ENCODE data around the gene RCSD1. TPM values are rescaled to one million over a fixed set of nuclear protein-coding genes. Genes with fewer than 3 reads are reported as not detected.

Gene RCSD1
- total and polyA plus RNA-seq, 12 donors: 3.3 to 15.4 (median 9.4) TPM

- H3K36me3 ChIP-seq (replicated peaks in 1 of 2): no peaks in the 10 kb centered on the region
- H3K27ac ChIP-seq: no peak overlapping the region
- TF ChIP-seq POLR2A (IDR thresholded peaks at IDR 0.05): no peak
- no peak for TF ChIP-seq CTCF (IDR thresholded peaks at IDR 0.05)
- intact Hi-C loops (cut with DNase I): no loop called here
- H3K9me3 ChIP-seq (replicated peaks in 1 of 3): no peaks in the 10 kb centered on the region
- no peaks in the 10 kb centered on the region for H3K27me3 ChIP-seq
- WGBS, 4 donors: 33 to 59% (median 47%) methylated on average over 1 of the region's 1 CpG
- H3K4me1 ChIP-seq (replicated peaks in 1 of 2): peaks cover 10 to 13% of the 10 kb centered on the region in 2 donors
- no peak overlapping the region for H3K4me3 ChIP-seq
- no peak for DNase-seq
Observed at GRCh38 chr1:167701510-167701909, 71.5 kb downstream of the RCSD1 start.

- 83 to 100% (median 92%) methylated on average over 1 of the region's 1 CpG for WGBS, 4 donors
- no peaks in the 10 kb centered on the region for H3K27me3 ChIP-seq
- no peaks in the 10 kb centered on the region for H3K9me3 ChIP-seq (replicated peaks in 1 of 3)
- DNase-seq: no peak
- H3K36me3 ChIP-seq (replicated peaks in 1 of 2): no peaks in the 10 kb centered on the region
- TF ChIP-seq POLR2A (IDR thresholded peaks at IDR 0.05) (no peak), CTCF (IDR thresholded peaks at IDR 0.05) (no peak)
- no peak overlapping the region for H3K4me3 ChIP-seq
- intact Hi-C loops (cut with DNase I): no loop called here
- H3K4me1 ChIP-seq (replicated peaks in 1 of 2): no peaks in the 10 kb centered on the region
- no peak overlapping the region for H3K27ac ChIP-seq
Observed at GRCh38 chr1:167703557-167703956, 73.5 kb downstream of the RCSD1 start.

GRCh38 chr1:167704715-167705114 is 74.7 kb downstream of the RCSD1 start:
- H3K36me3 ChIP-seq (replicated peaks in 1 of 2): no peaks in the 10 kb centered on the region
- H3K27ac ChIP-seq: no peak overlapping the region
- DNase-seq: no peak
- H3K4me3 ChIP-seq: no peak overlapping the region
- TF ChIP-seq POLR2A (IDR thresholded peaks at IDR 0.05) (no peak), CTCF (IDR thresholded peaks at IDR 0.05) (no peak)
- H3K27me3 ChIP-seq: no peaks in the 10 kb centered on the region
- H3K9me3 ChIP-seq (replicated peaks in 1 of 3): no peaks in the 10 kb centered on the region
- intact Hi-C loops (cut with DNase I): no loop called here
- 54 to 76% (median 64%) methylated on average over 2 of the region's 2 CpGs for WGBS, 4 donors
- no peaks in the 10 kb centered on the region for H3K4me1 ChIP-seq (replicated peaks in 1 of 2)

GRCh38 chr1:167705250-167705649 is 75.2 kb downstream of the RCSD1 start:
- Histone ChIP-seq H3K27ac (no peak overlapping the region), H3K4me3 (no peak overlapping the region), H3K27me3 (no peaks in the 10 kb centered on the region), H3K36me3 (replicated peaks in 1 of 2) (no peaks in the 10 kb centered on the region), H3K9me3 (replicated peaks in 1 of 3) (no peaks in the 10 kb centered on the region), H3K4me1 (replicated peaks in 1 of 2) (no peaks in the 10 kb centered on the region)
- WGBS, 4 donors: 63 to 73% (median 66%) methylated on average over 6 of the region's 6 CpGs
- DNase-seq: no peak
- intact Hi-C loops (cut with DNase I): no loop called here
- TF ChIP-seq POLR2A (IDR thresholded peaks at IDR 0.05) (no peak), CTCF (IDR thresholded peaks at IDR 0.05) (no peak)
